Measurements from ENCODE around the gene CROCC2.

CROCC2 gene

DNA sequence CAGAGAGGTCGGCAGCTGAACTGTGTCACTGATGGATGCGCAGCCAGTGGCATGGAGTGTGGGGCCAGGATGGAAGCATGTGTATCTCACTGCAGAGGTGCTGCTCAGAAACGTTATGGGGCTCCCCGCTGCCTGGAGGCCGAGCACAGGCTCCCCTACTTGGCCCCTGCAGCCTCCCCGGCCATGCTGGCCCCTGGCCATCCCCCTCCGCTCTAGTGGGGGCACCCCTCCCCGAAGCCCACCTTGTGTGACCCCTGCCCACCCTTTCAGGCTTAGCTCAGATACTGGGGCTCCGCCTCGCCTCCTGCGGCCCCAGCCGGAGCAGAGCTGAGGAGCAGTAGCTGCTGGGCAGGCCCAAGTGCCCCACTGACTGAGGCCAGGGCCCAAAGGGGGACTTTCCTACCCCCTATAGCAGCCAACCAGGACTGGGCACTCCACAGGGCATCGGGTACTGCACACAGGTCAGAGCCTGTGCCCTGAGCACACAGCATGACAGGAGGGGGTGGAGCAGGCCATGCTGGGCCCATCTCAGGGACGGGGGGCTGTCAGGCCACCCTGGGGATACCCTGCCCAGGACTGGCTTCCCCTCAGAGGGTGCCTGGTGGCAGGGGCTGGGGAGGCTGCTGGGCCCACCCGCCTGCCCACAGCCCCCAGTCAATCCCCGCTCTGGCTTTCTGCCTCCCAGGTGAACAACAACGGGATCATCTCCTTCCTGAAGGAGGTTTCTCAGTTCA lies 123.6 kb downstream of the CROCC2 start:
- DNase-seq: no peak

DNA sequence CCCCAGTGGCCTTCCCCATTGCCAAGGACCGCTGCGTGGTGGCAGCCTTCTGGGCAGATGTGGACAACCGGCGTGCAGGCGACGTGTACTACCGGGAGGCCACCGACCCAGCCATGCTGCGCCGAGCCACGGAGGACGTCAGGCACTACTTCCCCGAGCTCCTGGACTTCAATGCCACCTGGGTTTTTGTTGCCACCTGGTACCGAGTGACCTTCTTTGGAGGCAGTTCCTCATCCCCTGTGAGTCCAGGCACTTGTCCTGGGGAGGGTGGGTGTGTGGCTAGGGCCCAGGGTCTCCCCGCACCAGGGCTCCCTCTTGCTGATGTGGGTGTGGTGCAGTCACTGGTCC lies 124.2 kb downstream of the CROCC2 start:
- no peak for DNase-seq

DNA sequence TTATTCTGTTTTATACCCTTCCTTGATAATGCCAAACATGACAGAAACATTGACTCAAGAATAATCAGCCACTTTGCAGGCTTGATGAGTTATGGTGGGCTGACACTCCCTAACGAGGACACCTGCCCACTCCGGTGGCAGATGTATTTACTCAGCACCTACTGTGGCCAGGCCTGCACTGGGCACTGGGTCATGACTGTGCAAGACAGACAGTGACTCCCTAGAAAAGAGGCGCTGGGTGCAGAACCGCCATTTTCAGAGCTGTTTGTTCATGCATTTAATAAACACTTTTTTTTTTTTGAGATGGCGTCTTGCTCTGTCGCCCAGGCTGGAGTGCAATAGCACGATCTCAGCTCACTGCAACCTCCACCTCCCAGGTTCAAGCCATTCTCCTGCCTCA lies 124.7 kb downstream of the CROCC2 start:
- DNase-seq: no peak

DNA sequence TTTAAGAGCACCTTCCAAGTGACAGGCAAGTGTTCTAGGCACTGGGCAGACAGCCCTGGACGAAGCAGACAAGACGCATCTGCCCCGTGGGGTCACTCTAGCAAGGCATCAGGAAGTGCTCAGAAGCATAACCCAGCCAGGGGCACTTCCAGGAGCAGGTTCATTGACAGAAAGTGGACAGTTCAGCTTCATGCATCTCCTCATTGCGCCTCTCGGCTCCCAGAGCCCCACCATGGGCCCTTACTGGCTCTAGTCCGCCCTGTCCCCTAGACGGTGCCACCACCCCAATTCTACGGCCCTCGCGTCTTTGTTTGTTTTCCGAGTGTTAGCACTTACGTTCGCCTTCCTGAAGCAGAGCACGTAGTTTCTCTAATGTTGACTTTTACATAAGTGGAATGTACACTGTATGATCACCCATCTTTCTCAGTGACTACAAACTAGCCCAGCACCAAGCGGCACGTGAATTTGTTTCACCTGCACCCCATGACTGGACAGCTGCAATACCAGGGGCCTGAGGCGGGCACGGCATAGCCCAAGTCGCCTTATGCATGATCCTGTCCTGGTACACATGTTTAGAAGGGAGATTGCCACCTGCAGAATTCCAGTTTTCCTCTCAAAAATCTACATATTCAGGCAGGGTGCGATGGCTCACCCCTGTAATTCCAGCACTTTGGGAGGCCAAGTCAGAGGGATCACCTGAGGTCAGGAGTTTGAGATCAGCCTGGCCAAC lies 125.5 kb downstream of the CROCC2 start:
- DNase-seq: no peak

DNA sequence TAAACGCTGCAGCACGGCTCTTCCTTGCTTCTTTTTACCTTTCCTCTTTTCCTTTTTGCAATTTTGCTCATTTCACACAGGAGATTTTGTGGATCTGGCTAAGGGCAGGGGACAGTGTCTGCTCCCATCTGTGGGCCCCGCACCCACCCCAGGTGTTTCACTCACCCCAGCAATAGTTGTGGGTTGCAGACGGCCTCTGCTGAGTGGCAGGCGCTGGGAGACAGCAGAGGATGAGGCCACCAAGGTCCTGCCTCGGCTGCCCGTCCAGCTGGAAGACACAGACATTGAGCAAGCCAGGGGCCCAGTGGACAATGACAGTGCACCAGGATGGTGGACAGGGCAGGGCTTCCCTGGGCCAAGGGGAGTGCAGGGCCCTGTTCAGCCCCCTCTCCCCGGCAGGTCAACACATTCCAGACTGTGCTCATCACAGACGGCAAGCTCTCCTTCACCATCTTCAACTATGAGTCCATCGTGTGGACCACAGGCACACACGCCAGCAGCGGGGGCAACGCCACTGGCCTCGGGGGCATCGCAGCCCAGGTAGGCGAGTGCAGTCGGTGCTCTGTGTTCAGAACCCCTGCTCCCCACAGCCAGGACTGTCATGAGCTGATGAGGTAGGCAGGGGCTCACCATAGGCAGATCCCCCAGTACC lies 127.3 kb downstream of the CROCC2 start:
- DNase-seq: no peak

DNA sequence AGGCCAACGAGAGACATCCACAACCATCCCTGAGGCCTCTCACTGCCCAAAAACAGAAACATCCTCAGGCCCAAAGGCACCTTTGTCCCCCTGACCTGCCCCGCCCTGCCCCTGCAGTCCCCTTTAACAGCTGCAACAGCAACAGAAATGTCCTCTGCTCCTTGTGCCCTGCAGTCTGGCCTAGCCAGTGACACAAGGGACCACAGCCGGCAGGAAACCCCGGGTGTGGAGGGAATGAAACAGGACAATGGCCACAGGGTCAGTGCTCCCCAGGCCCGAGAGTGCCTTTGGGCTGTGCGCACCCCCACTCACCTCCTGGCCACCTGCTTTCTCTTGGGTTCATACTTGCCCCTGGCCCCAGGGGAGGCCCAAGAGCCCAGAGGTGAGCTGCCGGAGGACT lies 127.9 kb downstream of the CROCC2 start:
- DNase-seq: no peak

DNA sequence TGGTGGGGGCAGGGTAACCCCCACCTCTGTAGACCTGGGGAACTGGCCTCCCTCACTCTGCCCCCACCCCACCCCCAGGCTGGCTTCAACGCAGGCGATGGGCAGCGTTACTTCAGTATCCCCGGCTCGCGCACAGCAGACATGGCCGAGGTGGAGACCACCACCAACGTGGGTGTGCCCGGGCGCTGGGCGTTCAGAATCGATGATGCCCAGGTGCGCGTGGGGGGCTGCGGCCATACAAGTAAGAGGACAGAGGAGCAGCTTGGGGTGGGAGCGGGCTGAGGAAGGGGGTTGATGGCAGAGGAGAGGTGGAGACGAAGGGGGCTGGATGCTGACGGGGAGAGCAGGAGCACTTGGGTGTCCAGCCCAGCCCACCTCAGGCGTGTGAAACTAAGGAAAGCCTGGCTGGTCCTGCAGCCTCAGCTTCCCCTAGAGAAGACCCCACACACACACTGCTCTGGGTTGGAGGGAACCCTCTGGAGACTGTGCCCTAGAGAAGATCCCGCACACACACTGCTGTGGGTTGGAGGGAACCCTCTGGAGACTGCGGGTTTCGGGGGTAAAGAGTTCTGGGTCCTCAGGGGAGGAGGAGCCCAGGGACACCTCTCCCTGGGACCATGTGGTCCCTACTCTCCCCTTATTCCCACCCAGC lies 128.5 kb downstream of the CROCC2 start:
- DNase-seq: no peak

DNA sequence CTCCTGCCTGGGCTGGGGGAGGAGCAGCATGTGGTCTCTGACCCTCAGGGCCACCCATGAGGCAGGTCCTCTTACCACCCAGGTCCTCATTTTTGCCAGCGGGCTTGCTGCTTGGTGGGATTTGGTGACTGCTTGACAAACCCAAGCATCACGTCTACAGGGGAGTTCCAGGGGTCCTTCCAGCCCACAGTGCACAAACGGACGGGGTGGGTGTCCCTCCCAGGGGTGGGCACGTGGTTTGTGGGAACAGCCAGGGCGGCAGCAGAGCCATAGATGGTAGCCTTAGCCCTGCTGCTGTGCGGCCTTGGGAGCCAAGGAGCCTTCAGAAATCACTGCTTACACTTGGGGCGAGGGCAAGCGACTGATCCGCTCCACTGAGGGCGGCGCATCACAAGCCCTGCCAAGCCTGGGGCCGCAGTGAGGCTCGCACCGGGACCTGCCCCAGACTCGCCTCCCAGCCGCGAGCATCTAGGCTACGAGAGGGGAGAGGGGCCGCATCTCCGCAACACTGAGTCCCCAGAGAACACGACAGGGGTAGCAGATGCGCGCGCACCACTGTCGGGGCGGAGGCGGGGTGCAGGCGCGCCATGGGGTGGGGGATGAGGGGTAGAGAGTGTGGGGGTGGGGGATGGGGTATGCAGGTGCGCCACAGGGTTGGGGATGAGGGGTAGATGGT lies 129.1 kb downstream of the CROCC2 start:
- peak; percentile 43 for DNase-seq

DNA sequence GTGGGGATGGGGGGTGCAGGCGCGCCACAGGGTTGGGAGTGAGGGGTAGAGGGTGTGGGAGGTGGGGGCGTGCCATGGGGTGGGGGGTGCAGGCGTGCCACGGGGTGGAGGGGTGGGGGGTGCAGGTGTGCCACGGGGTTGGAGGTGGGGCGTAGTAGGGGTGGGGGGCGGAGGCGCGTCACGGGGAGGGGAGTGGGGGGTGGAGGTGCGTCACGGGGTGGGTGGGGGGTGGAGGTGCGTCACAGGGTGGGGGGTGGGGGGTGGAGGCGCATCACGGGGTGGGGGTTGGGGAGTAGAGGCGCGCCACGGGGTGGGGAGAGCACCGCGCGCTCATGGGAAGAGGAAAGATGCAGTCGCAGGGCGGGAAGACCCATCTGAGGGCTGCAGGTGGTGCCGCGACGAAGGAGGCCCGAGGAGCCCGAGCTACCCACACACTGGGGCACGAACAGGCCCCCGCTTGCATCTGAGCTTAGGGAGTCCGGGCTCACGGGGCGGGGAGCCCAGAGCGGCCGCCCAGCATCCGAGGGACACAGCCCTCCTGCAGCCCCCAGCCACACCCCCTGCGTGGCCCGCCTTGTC lies 129.8 kb downstream of the CROCC2 start:
- DNase-seq: peak; percentile 55

DNA sequence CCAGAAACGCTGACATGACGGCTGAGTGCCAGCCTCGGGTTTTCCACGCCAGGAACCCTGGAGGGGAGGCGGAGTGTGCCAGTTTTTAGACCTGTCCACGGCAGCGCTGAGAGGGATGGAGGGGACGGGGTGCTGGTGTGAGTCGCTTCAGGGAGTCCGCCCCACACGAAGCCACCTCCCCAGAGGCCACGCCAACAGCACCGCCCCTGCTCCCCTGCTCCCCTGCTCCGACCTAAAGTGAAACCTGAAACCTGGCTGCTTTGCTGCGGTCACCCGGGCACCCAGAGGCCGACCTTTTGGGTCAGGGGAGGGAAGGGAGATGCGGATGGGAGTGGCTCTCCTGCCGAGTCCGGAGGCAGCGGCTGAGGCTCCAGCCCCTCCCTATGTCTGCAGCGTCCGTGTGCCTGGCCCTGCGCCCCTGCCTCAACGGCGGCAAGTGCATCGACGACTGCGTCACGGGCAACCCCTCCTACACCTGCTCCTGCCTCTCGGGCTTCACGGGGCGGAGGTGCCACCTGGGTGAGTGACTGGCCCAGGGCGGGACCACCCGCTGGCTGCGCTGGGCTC lies 130.3 kb downstream of the CROCC2 start:
- DNase-seq: peak; percentile 53

DNA sequence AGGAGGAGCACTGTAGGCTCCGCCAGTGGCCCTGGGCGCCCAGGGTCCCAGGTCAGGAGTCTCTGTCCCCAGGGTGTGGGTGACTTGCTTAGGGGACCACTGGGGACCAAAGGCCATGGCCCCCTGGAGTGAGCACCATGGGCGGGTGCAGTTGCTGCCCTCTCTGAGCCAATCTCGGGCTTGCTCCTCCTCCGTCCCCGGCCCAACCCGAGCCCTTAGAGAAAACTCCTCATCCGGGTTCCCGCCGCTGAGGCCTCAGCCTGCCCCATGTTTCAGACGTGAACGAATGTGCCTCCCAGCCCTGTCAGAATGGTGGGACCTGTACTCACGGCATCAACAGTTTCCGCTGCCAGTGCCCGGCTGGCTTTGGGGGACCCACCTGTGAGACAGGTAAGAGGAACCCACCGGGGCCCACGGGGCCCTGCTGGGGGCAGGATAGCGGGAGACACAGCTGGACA lies 130.9 kb downstream of the CROCC2 start:
- DNase-seq: no peak

DNA sequence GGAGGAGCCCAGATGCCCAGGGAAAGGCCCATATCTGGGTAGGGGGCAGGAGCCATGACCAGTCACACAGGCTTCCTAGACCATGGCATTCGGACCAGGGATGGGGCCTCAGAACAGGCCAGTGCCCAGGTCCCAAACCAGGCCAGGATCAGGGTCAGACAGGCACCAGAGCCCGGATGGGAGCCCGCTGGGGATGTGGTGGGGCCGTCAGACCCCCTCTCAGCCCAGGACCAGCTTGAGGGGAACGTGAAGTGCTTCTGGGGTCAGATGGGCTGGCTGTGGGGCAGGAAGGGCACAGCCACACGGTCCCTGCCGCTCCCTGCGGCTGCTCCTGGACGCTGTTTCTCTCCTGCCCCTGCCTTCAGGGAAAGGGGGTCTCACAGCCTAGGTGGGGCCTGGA lies 131.4 kb downstream of the CROCC2 start:
- DNase-seq: no peak

DNA sequence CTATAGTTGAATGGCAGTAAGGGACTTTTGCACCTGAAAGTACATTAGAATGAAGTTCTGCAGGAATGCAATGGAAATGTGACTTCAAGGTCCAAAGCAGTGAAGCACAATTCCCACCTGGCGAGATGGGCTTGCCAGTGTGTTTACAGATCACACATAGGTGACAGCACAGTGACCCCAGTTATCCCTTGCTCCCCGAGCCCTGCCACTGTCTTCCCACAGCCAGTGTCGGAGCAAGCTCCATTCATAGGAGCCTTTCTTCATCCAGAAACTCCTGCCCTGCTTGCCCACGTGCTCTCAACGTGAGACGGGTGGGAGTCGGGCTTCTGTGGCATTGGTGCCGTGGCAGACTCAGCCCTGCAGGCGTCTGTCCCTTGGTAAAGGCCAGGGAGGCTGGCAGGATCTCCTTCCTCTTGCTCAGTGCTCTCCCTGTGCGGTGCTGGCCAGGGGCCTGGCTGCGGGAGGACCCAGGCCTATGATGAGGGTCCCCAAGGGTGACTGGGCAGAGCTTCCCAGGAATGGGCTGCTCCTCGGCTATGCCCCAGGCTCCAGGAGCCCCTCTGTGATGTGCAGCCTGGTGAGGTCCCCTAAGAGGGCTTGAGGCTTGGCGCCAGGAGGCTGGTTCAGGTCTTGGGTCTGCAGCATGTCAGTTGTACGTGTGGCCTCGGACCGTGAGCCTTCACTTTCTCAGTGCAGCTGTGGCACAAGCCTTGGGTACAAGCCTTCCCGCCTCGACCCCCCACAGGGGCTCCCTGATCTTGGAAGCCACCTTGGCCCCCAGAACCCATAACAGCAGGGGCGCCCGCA lies 132.4 kb downstream of the CROCC2 start:
- no peak for DNase-seq

DNA sequence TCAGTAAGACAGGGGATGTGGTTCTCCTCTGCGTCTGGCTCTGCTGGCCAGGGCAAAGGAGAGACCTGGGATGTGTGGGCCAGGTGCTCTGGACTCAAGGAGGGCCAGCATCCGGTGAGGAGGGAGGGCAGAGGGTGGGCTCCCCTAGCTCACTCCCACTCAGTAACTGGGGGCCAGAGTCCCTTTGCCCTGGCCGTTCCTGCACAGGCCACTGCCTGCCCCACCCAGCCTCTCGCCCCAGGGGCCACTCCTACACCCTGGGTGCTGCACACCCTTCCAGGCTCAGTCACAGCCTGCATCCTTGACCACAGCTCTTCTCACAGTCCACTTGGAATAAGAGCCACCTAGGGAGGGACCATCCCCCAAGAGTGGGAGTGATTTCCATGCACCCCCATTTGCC lies 133.3 kb downstream of the CROCC2 start:
- DNase-seq: no peak

DNA sequence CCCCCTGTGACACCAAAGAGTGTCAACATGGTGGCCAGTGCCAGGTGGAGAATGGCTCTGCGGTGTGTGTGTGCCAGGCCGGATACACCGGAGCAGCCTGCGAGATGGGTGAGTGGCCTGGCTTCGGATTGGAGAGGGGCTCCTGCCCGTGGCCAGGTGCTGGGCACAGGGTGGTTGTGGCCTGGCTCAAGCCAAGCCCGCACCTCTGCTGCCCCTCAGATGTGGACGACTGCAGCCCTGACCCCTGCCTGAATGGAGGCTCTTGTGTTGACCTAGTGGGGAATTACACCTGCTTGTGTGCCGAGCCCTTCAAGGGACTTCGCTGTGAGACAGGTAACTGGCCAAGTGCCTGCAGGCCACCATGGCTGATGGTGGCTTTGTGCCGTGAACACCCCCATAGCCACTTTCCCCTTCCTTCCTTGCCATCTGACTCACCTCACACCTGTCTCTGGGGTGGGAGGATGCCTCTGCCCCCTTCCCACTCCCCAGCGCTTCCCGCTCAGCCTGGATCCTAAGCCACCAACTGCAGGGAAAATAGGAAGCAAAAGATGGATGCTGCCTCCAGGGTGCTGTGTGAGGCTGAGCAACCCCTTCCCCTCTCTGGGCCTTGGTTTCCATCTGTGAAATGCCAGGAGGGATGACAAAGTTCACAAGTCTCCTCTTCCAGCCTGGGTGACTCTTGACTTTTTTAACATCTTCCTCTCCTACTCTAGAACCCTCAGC lies 134.1 kb downstream of the CROCC2 start:
- no peak for DNase-seq

DNA sequence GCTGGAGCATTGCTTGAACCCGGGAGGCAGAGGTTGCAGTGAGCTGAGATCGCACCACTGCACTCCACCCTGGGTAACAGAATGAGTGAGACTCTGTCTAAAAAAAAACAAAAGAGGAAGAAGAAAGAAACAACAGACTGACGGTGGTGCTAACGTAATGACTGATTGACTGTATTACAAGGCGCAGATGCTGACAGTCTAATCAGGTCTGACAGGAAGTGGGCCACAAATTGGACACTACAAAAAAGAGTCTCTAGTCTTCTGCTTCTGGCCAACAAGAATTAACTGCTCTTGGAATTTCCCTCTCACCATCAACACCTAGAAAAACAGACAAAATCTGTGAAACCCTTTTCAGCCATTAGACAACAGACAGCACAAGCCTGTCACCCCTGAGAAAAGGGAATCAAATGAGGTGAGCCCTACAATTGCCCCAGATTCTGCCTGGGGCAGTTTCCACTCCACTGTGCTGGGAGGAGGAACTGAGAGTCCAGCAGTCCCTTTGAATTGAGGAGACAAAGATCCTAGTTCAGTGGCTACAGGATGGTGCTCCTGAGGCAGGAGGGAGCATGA lies 135.5 kb downstream of the CROCC2 start:
- peak; percentile 41 for DNase-seq

Data from CD4-positive, alpha-beta T cell treated with Interferon gamma for 1 hour (primary cell).